Sigmoid colon (tissue), 7 donors: ENCODE data around the gene MKRN2OS. TPM values are rescaled to one million over a fixed set of nuclear protein-coding genes. Genes with fewer than 3 reads are reported as not detected.

Experiments
- DNase-seq: peaks from one replicate; pipeline ENCODE4 v3.0.0-alpha.2; 2019
- H3K27ac ChIP-seq, 4 donors: fragments of 200-600 bp; sonication (generic); one replicate each; pipeline ENCODE4 v1.5.1; 2016 to 2019; ENCODE audit warnings: mild to moderate bottlenecking in 1 of 4
- H3K27me3 ChIP-seq, 3 donors: fragments of 200-600 bp; sonication (generic); one replicate each; pipeline ENCODE4 v1.5.1; 2019; ENCODE audit warnings: mild to moderate bottlenecking in 1 of 3
- H3K36me3 ChIP-seq, 4 donors: fragments of 200-600 bp; sonication (generic); one replicate each; pipeline ENCODE4 v1.5.1; 2016 to 2019
- H3K4me1 ChIP-seq, 4 donors: fragments of 200-600 bp; sonication (generic); one replicate each; pipeline ENCODE4 v1.5.1; 2017 to 2019
- H3K4me3 ChIP-seq, 4 donors: fragments of 200-600 bp; sonication (generic); one replicate each; pipeline ENCODE4 v1.5.1; 2017 to 2019; ENCODE audit warnings: mild to moderate bottlenecking in 2 of 4, moderate library complexity in 1 of 4
- H3K9me3 ChIP-seq, 4 donors: fragments of 200-600 bp in 3 of 4; sonication (generic) in 3 of 4; one replicate each; pipeline versions ENCODE4 v1.5.1 to v1.6.1; 2013 to 2019
- EP300 ChIP-seq, 4 donors: sonication (generic); formaldehyde crosslinking; IDR thresholded peaks; one replicate each; pipeline ENCODE4 v1.6.1; 2017; ENCODE audit warnings: antibody characterized with exemption in 4 of 4
- POLR2A ChIP-seq, 2 donors: fragments of 450-650 bp; IDR thresholded peaks; one replicate each; pipeline ENCODE4 v1.6.1; 2016; ENCODE audit warnings: antibody characterized with exemption in 2 of 2, mild to moderate bottlenecking in 2 of 2, moderate library complexity in 2 of 2
- POLR2AphosphoS5 ChIP-seq, 4 donors: sonication (generic); formaldehyde crosslinking; IDR thresholded peaks; one replicate each; pipeline ENCODE4 v1.6.1; 2017; ENCODE audit warnings: antibody characterized with exemption in 4 of 4
- WGBS, 2 donors: extraction: QIAGEN DNeasy Blood & Tissue Kit; methylation state at CpG; one replicate each; pipeline ENCODE4 v1.1.7; 2013; 5-methylcytosine and 5-hydroxymethylcytosine counted together
- intact Hi-C: fragments of 100-400 bp; cut with DNase I; formaldehyde crosslinking; loops from one replicate; pipeline ENCODE4 v1.15.1; 2023
- polyA plus RNA-seq, 3 donors: library from polyadenylated mRNA; stranded (reverse); fragments of 200-250 nt; gene quantifications; one replicate each; pipeline ENCODE4 v1.2.3, GENCODE V29; 2013
- total RNA-seq, 4 donors: library from RNA; depleted of rRNA; stranded (reverse); fragments of >200 nt; gene quantifications; one replicate each; pipeline ENCODE4 v1.1.0, GENCODE V29; 2016
- TF ChIP-seq, protein P1 (sequence below), 4 experiments: fragments of 450-650 bp in 3 of 4; fragments of 200-600 bp in 1 of 4; IDR thresholded peaks; one replicate each; pipeline ENCODE4 v1.5.1; 2016 to 2019; ENCODE audit warnings: antibody characterized with exemption in 4 of 4, mild to moderate bottlenecking in 3 of 4, moderate library complexity in 2 of 4
- donor health status: healthy with polysubstance abuse.
- donor health status: Bipolar disorder and iron deficiency.
- donor health status: healthy.

Gene MKRN2OS
- total and polyA plus RNA-seq, 7 donors: 4.0 to 14.6 (median 10.8) TPM; not detected in 4

- no peak for DNase-seq
- intact Hi-C loops: no loop called here
- H3K27me3 ChIP-seq: no peaks in the 10 kb centered on the region
- no peaks in the 10 kb centered on the region for H3K4me1 ChIP-seq
- H3K36me3 ChIP-seq: peaks cover 0 to 17% (median 0%) of the 10 kb centered on the region in 4 donors
- no peak overlapping the region for H3K27ac ChIP-seq
- H3K9me3 ChIP-seq: no peaks in the 10 kb centered on the region
- H3K4me3 ChIP-seq: no peak overlapping the region
- TF ChIP-seq EP300 (IDR thresholded peaks at IDR 0.05): no peak
- TF ChIP-seq POLR2A (IDR thresholded peaks at IDR 0.05): no peak
Observed at GRCh38 chr3:12515631-12516030, 29.7 kb downstream of the MKRN2OS start.

DNA sequence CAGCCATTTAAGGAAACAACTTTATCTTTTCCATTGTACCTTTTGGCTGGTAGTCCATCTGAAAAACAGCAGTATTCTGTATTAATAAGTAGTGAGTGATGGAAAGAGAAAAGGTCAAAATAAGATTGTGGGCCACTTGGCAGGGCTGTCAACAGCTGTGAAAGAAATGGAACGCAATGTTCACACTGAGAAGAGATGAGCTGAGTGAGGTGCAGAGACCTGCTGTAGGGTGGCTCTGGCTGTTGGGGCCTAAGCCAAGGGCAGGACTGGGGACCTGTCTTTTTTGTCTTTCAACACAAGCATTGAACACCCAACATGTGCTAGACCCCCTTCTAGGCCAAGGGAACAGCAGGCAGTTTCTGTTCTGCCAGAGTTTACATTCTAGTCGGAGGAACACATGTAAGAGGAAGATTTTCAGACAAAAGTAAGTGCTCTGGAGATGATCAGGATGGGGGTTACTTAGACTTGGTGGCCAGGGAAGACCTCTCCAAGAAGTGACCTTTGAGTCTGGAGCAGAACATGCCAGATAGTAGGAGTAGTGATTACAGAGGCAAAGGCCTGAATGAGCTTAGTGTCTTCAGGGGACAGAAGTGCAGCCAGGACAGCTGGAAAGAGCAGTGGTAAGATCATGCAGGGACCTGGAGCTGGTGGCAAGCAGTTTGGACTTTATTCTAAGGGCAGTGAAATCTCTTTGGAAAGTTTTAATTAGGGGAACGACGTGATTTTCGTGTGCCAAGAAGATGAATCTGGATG lies 31.4 kb downstream of the MKRN2OS start:
- Histone ChIP-seq H3K9me3 (no peaks in the 10 kb centered on the region), H3K36me3 (peaks cover 0 to 27% (median 0%) of the 10 kb centered on the region in 4 donors), H3K4me1 (peaks cover 0 to 3% (median 0%) of the 10 kb centered on the region in 4 donors), H3K27ac (no peak overlapping the region), H3K27me3 (no peaks in the 10 kb centered on the region), H3K4me3 (no peak overlapping the region)
- intact Hi-C loops: no loop called here
- TF ChIP-seq POLR2A (IDR thresholded peaks at IDR 0.05) (no peak), POLR2AphosphoS5 (IDR thresholded peaks at IDR 0.05) (no peak), EP300 (IDR thresholded peaks at IDR 0.05) (no peak)
- TF ChIP-seq, protein P1, sequence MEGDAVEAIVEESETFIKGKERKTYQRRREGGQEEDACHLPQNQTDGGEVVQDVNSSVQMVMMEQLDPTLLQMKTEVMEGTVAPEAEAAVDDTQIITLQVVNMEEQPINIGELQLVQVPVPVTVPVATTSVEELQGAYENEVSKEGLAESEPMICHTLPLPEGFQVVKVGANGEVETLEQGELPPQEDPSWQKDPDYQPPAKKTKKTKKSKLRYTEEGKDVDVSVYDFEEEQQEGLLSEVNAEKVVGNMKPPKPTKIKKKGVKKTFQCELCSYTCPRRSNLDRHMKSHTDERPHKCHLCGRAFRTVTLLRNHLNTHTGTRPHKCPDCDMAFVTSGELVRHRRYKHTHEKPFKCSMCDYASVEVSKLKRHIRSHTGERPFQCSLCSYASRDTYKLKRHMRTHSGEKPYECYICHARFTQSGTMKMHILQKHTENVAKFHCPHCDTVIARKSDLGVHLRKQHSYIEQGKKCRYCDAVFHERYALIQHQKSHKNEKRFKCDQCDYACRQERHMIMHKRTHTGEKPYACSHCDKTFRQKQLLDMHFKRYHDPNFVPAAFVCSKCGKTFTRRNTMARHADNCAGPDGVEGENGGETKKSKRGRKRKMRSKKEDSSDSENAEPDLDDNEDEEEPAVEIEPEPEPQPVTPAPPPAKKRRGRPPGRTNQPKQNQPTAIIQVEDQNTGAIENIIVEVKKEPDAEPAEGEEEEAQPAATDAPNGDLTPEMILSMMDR (IDR thresholded peaks at IDR 0.05): no peak
- DNase-seq: no peak
- WGBS, 2 donors: 93 to 95% methylated on average over 5 of the region's 5 CpGs

- no peaks in the 10 kb centered on the region for H3K27me3 ChIP-seq
Observed at GRCh38 chr3:12512534-12513118, 32.7 kb downstream of the MKRN2OS start.

DNA sequence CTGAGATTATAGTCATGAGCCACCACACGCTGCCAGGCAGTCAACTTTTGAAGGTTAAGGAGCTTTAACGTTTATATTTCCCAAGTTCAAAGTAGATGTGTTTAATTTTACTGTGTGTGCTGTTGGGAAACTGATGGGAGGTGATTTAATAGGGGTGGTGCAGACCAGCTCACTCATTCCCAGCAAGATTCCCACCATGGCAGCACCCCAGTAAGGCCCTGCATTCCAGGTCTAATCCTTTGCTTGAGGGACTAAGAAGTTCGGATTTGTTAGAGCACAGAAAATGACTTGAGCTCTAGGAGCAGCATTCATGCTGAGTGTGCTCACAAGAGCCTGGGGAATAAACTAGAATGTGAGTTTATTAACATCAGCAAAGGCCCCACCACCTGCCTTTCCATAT lies 35.8 kb downstream of the MKRN2OS start:
- no peak for DNase-seq
- no peak for TF ChIP-seq POLR2A (IDR thresholded peaks at IDR 0.05)
- TF ChIP-seq POLR2AphosphoS5 (IDR thresholded peaks at IDR 0.05): no peak
- no peak for TF ChIP-seq EP300 (IDR thresholded peaks at IDR 0.05)
- TF ChIP-seq, protein P1 (IDR thresholded peaks at IDR 0.05): no peak
- Histone ChIP-seq H3K36me3 (peaks cover 0 to 39% (median 3%) of the 10 kb centered on the region in 4 donors), H3K4me3 (no peak overlapping the region), H3K27ac (peak overlapping the region in 2 of 4 donors; percentile 59 to 78), H3K9me3 (no peaks in the 10 kb centered on the region), H3K27me3 (no peaks in the 10 kb centered on the region), H3K4me1 (peaks cover 0 to 21% (median 10%) of the 10 kb centered on the region in 4 donors)
- WGBS, 2 donors: 73 to 80% methylated on average over 3 of the region's 3 CpGs
- intact Hi-C loops: no loop called here

More at GRCh38 chr3:12512534-12513118, 32.7 kb downstream of the MKRN2OS start:
- WGBS, 2 donors: 94 to 95% methylated on average over 4 of the region's 4 CpGs
- no peak for DNase-seq
- intact Hi-C loops: no loop called here
- peaks cover 0 to 27% (median 0%) of the 10 kb centered on the region in 4 donors for H3K36me3 ChIP-seq
- peaks cover 0 to 16% (median 8%) of the 10 kb centered on the region in 4 donors for H3K4me1 ChIP-seq
- no peak overlapping the region for H3K27ac ChIP-seq
- no peak for TF ChIP-seq POLR2A (IDR thresholded peaks at IDR 0.05)
- no peak for TF ChIP-seq EP300 (IDR thresholded peaks at IDR 0.05)
- no peak for TF ChIP-seq POLR2AphosphoS5 (IDR thresholded peaks at IDR 0.05)
- TF ChIP-seq, protein P1 (IDR thresholded peaks at IDR 0.05): no peak
- no peaks in the 10 kb centered on the region for H3K9me3 ChIP-seq
- no peak overlapping the region for H3K4me3 ChIP-seq

DNA sequence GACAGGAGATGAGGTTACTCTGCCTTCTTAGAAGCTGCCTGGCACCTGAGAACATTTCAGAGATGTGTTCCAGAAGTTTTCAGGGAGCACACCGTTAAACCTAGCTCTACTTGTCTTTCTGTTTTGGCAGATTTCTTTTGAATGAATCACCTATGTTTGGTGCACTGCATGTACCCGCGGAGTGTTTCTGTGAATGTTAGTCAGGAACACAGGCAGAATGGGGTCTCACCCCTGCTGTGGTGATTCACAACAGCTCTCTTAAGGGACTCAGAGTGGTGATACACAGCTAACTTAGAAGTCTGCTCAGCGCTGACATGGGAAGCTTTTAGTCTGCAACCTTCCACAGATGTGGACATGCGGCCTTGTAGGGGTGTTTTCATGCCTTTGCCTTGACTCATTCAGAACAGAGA lies 37.0 kb downstream of the MKRN2OS start:
- H3K27ac ChIP-seq: peak overlapping the region; percentile 36 to 78 (median 49)
- intact Hi-C loops: no loop called here
- peak; percentile 83 for DNase-seq
- no peak overlapping the region for H3K4me3 ChIP-seq
- H3K9me3 ChIP-seq: no peaks in the 10 kb centered on the region
- H3K4me1 ChIP-seq: peaks cover 0 to 21% (median 10%) of the 10 kb centered on the region in 4 donors
- no peaks in the 10 kb centered on the region for H3K27me3 ChIP-seq
- H3K36me3 ChIP-seq: peaks cover 5 to 51% (median 10%) of the 10 kb centered on the region in 4 donors
- TF ChIP-seq POLR2AphosphoS5 (IDR thresholded peaks at IDR 0.05): peak in 2 of 4 donors; percentile 26 to 43
- TF ChIP-seq, protein P1 (IDR thresholded peaks at IDR 0.05): no peak
- 82 to 86% methylated on average over 5 of the region's 5 CpGs for WGBS, 2 donors
